HG02884 (cell line): Measurements from ENCODE around the gene KCNQ1OT1.
"Not testable (repeated sequence)": the region's sequence is repeated elsewhere in the genome, so short reads cannot be mapped to it uniquely, and the experiment has no call there.

Source experiments
- ATAC-seq: cut with Tn5 transposase; IDR thresholded peaks from one replicate; pipeline ENCODE4 v1.9.1; 2021; ENCODE audit warnings: mild to moderate bottlenecking, moderate library complexity; ENCODE audit not compliant: unreplicated experiment

KCNQ1OT1 gene

GRCh38 chr11:2655016-2655719 lies 44.6 kb downstream of the KCNQ1OT1 start:
- ATAC-seq: no peak

DNA sequence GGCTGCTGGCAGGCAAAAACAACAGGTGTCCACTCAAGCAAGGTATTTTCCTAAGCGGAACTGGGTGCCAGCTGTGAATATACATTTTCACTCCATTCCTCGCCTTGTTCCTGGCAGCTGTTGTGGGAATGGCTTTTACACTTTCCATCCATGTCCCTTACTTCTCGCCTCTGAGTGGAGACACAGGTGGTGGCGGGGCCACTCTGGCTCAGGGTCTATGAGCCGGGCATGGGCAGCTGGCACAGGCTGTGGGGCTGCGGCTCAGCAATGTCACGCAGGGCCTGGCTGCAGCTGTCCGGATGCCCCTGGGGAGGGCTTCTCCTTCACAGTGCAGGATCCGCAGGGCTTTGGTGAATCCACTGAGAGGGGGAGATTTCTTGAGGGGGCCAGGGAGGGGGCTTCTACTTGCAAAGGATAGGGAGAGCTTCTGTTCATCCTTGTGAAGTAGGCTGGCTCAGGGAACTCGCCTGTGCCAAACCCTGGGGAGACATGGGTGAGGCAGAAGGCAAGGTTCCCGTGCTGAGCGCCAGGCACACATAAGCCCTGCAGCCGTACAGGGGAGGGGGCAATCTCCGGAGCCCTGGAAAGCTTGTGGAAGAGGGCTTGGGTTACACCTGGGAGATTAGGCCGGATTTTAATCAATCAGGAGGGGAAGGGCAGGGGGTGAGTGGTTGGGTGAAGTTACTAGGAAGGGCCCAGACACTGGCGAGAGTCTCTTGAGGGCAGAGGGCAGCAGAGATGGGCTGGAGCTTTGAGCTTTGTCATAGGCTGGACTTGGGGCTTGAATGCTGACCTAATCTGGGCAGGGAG lies 45.7 kb downstream of the KCNQ1OT1 start:
- no peak for ATAC-seq

DNA sequence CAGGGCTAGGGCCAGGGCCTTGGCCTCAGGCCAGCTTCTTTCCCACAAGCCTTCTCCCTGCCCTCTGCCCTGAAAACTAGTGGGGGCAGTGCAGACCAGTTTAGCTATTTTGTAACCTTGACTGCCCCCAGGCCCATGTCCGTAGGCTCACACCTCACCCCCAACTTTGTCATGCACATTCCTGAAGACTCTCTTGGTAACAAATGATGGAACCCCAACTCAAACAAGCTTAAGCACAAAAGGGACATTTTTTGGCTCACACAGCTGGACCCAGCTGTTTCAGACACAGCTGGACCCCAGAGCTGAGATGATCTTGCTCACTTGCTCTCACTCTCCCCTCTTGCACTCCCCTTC lies 46.6 kb downstream of the KCNQ1OT1 start:
- ATAC-seq: no peak

- no peak for ATAC-seq
These were observed 47.2 kb downstream of the KCNQ1OT1 start for GRCh38 chr11:2652333-2653197.

GRCh38 chr11:2651826-2652271 lies 47.9 kb downstream of the KCNQ1OT1 start:
- ATAC-seq: no peak

DNA sequence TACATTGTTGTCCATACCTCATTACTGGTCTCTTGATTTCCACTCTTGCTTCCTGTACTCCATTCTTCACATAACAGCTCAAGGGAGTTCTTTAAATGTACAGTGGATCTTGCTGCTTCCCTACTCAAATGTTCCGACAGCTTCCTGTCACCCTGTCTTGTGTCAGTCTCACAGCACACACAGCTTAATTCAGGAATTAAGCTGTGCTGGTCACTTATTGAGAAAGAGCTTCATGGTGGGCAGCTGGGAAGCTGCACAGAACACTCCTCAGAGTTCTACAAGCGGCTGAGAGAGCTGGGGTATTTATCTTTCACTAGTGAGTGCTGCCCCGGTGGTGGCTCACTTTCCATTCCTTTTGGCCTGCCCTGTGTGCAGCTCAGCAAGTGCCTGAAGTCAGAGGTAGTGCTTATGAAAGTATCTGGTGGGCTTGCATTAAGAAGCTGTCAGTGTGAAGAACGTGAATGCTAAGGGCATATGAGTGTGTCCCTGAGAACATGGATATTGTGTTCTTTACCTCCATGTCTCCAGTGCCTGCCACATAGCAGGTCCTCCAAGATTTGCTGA lies 48.7 kb downstream of the KCNQ1OT1 start:
- ATAC-seq: no peak

- ATAC-seq: no peak
These were observed 49.4 kb downstream of the KCNQ1OT1 start for GRCh38 chr11:2650343-2650867.

DNA sequence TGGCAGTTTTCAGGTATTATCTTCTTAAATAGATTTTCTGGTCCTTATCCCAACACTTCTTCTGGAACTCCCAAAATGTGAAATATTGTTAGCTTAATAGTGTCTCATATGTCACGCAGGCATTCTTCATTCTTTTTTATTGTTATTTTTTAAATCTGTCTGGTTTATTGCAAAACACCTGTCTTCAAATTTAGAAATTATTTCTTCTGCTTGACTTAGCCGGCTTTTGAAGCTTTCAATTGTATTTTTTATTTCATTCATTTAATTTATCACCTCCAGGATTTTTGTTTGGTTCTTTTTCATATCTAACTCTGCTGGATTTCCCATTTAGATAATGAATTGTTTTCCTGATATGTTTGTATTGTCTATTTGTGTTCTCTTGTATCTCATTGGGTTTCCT lies 49.9 kb downstream of the KCNQ1OT1 start:
- no peak for ATAC-seq

DNA sequence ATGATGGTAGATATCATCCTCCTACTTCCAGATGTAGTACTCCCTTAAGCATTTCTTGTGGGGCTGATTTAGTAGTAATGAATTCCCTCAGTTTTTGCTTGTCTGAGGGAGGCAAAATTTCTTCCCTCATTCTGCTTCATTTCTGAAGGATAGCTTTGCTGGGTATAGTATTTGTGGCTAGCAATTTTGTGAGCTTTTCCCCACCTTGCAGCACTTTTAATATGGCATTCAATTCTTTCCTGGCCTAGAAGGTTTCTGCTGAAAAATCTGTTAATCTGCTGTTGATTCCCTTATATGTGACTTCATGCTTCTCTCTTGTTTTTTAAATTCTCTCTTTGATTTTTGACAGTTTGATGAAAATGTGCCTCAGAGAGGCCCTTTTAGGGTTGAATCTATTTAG lies 50.4 kb downstream of the KCNQ1OT1 start:
- no peak for ATAC-seq

DNA sequence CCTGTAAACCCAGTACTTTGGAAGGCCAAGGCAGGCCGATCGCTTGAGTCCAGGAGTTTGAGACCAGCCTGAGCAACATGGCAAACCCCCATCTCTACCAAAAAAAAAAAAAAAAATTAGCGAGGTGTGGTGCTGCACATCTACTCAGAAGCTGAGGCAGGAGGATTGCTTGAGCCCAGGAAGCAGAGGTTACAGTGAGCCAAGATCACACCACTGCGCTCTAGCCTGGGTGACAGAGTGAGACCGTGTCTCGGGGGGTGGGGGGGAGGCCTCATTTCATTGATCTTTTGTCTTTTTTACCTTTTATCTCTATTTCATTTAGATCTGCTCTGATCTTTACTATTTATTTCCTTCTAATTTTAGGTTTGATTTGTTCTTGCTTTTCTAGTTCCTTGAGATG lies 51.8 kb downstream of the KCNQ1OT1 start:
- no peak for ATAC-seq

DNA sequence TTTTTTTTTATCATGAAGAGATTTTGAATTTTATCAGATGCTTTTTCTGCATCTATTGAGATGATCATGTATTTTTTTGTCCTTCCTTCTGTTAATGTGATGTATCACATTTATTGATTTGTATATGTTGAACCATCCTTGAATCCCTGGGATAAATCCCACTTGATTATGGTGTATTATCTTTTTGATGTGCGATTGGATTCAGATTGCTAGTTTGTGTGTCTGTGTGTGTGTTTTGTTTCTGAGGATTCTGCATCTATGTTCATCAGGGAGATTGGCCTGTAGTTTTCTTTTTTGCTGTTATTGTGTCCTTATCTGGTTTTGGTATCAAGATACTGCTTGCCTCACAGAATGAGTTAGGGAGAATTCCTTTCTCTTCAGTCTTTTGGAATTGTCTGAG lies 52.6 kb downstream of the KCNQ1OT1 start:
- ATAC-seq: no peak

GRCh38 chr11:2645779-2646118 lies 54.0 kb downstream of the KCNQ1OT1 start:
- ATAC-seq: no peak

DNA sequence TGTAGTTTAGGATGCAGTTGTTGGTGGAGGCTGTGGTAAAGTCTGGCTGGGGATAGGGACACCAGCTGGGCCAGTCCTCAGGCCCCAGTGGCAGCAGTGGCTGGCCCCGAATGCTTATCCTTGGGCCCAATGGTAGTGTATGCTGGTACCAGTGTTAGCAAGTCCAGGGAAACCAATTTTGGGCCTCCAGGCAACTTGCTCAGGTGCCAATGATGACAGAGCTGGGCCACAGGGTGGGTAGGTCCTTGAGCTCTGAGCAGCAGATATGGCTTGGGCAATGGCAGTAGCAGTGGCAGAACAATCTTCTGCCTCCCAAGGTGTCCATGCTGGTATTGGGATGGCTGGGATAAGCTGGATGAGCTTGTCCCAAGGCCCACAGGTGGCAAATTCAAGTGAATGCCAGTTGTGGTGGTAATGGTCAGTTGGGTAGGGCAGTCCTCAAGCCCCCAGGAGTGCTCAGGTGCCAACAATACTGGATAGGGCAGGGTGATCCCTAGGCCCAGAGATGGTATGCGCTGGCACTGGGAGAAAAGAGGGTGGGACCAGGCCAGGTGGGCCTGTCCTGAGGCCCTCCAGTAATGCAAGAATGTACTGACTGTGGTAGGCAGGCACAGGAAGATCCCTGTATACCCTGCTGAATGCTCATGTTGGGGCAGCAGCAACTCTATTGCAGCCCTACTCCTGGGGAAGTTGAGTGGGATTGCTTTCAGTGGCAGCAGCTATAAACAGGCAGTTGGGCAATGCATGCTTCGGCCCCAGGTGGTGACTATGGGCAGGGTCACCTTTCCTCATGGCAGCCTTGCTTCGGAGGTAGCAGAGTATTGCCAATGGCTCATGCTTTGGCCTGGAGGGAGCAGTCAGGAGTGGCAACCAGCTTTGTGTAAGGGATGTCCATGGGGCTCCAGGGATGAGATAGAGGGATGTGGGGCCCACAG lies 54.7 kb downstream of the KCNQ1OT1 start:
- no peak for ATAC-seq

DNA sequence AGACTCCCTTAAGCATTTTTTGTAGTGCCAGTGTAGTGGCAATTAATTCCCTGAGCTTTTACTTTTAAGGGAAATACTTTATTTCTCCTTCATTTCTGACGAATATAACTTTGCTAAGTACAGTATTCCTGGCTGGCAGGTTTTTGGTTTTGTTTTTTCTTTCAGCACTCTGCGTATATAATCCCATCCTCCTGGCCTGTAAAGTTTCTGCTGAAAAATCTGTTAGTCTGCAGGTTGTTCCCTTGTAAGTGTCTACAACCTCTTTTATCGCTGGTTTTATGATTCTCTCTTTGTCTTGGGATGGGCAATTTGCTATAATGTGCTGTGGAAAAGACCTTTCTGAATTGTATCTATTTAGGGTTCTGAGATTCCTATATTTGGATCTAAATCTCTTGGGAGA lies 56.0 kb downstream of the KCNQ1OT1 start:
- no peak for ATAC-seq

DNA sequence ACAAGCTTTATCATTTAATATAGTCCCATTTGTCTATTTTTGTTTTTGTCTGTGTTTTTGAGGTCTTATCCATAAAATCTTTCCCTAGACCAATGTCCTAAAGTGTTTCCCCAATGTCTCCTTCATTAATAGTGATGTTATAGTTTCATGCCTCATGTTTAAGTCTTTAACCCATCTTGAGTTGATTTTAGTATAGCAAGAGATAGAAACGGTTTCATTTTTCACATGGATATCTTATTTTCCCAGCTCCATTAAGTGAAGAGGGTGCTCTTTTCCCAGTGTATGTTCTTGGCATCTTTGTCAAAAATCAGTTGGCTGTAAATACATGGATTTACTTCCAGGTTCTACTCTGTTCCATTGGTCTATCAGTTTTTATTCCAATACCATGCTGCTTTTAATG lies 58.2 kb downstream of the KCNQ1OT1 start:
- ATAC-seq: no peak

DNA sequence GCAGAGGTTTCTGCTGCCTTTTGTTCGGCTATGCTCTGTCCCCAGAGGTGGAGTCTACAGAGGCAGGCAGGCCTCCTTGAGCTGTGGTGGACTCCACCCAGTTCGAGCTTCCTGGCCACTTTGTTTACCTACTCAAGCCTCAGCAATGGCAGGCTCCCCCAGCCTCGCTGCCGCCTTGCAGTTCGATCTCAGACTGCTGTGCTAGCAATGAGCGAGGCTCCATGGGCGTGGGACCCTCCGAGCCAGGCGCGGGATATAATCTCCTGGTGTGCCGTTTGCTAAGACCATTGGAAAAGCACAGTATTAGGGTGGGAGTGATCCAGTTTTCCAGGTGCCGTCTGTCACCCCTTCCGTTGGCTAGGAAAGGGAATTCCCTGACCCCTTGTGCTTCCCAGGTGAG lies 60.0 kb downstream of the KCNQ1OT1 start:
- not testable (repeated sequence) for ATAC-seq

GRCh38 chr11:2631161-2631560 lies 68.6 kb downstream of the KCNQ1OT1 start:
- ATAC-seq: no peak

DNA sequence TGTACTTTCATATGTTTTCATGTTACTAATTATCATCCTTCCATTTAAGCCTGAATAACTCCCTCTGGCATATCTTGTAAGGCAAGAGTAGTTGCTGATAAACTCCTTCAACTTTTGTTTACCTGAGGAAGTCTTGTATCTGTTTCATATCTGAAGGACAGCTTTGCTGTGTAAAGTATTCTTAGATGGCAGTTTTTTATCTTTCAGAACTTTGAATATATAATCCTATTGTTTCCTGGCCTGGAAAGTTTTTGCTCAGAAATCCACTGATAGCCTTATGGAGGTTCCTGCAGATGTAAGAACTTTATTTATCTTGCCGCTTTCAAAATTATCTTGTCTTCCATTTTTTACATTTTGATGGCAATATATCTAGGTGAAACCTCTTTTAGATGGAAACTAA lies 69.1 kb downstream of the KCNQ1OT1 start:
- ATAC-seq: no peak

DNA sequence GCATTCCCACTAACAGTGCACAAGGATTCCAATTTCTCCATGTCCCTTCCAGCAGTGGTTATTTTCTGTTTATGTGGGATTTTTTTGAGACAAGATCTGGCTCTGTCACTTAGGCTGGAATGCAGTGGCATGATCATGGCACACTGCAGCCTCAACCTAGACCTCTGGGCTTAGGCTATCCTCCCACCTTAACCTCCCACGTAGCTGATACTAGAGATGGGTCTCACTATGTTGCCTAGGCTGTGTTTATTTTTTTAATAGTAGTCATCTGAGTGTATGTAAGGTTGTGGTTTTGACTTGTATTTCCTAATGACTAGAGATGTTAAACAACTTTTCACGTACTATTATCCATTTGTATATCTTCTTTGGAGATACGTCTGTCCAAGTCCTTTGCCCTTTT lies 74.6 kb downstream of the KCNQ1OT1 start:
- no peak for ATAC-seq

- ATAC-seq: no peak
These were observed 77.9 kb downstream of the KCNQ1OT1 start for GRCh38 chr11:2621894-2622293.
